ENCODE measurements around the gene C10orf95. TPM values are rescaled to one million over a fixed set of nuclear protein-coding genes. Genes with fewer than 3 reads are reported as not detected.

C10orf95 gene
- total RNA-seq, 1 donor from 2014 or later = not detected

DNA sequence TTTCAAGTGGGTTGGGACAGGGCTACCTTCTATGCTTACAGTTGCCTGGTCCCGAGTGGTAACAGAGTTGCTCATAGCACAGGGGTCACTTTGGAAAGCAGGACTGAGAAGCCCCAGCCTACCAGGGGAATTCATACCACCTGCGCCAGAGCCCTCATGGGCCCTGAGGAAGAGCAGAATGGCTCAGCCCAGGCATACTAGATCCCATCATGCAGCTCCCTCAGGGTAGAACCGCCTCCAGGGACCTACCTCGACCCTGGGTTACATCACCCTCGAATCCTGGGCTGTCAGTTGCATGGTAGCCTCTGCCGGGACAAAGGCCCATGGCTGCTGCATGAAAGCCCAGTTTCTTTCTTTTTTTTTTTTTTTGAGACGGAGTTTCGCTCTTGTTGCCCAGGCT lies 21.9 kb downstream of the C10orf95 start:
- Mint-ChIP-seq H3K4me1 (peaks cover 5% of the 10 kb centered on the region), H3K27me3 (ENCODE audit: low read depth) (no peaks in the 10 kb centered on the region), H3K4me3 (no peak overlapping the region), H3K27ac (no peak overlapping the region), H3K9me3 (no peaks in the 10 kb centered on the region), H3K36me3 (no peaks in the 10 kb centered on the region)
- TF ChIP-seq, protein P1, sequence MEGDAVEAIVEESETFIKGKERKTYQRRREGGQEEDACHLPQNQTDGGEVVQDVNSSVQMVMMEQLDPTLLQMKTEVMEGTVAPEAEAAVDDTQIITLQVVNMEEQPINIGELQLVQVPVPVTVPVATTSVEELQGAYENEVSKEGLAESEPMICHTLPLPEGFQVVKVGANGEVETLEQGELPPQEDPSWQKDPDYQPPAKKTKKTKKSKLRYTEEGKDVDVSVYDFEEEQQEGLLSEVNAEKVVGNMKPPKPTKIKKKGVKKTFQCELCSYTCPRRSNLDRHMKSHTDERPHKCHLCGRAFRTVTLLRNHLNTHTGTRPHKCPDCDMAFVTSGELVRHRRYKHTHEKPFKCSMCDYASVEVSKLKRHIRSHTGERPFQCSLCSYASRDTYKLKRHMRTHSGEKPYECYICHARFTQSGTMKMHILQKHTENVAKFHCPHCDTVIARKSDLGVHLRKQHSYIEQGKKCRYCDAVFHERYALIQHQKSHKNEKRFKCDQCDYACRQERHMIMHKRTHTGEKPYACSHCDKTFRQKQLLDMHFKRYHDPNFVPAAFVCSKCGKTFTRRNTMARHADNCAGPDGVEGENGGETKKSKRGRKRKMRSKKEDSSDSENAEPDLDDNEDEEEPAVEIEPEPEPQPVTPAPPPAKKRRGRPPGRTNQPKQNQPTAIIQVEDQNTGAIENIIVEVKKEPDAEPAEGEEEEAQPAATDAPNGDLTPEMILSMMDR (IDR thresholded peaks at IDR 0.05; ENCODE audit: unreplicated experiment) = no peak
- no peak for DNase-seq (ENCODE audit: low spot score in 2 of 2, unreplicated experiment in 2 of 2)

DNA sequence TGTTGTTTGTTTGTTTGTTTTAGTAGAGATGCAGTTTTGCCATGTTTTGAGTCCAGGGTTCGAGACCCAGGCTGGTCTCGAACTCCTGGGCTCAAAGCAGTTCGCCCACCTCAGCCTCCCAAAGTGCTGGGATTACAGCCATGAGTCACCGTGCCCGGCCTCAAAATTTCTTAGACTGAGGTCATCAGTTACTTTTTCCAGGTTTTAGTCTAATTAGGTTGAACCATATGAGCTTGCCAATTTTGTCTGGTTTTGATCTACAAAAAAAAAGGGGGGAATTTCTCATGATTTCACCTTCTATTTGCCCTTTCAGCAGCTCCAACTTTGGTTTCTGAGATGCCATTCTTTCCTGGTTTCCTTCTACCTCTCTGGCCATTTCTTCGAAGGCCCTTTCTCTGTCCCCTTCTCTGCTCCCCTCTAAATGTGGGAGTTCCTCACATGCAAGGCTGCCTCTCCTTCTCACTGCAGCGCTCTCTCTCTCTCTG lies 24.5 kb downstream of the C10orf95 start:
- no peaks in the 10 kb centered on the region for H3K9me3 Mint-ChIP-seq
- H3K27me3 Mint-ChIP-seq (ENCODE audit: low read depth) = no peaks in the 10 kb centered on the region
- TF ChIP-seq, protein P1 (IDR thresholded peaks at IDR 0.05; ENCODE audit: unreplicated experiment) = no peak
- no peak overlapping the region for H3K4me3 Mint-ChIP-seq
- peaks cover 16% of the 10 kb centered on the region for H3K4me1 Mint-ChIP-seq
- DNase-seq (ENCODE audit: low spot score in 2 of 2, unreplicated experiment in 2 of 2) = no peak
- no peaks in the 10 kb centered on the region for H3K36me3 Mint-ChIP-seq
- no peak overlapping the region for H3K27ac Mint-ChIP-seq

DNA sequence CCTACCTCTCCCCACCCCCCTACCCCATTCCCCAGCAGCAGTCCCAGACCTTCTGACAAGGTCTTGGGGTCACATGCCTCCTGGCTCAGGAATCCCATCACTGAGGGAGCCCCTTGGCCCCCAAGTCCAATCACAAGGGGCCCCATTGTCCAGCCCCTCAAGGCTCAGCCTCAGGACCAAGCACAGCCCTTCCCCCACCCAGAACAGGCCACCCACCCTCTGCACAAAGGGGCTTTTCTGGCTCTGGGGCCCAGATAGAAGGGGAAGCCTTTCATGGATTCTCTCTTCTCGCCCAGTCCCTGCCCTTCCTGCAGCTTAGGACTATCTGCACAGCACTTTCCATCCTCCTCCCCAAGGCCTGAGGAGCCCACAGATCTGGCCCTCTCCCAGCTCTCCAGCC lies 25.9 kb downstream of the C10orf95 start:
- H3K9me3 Mint-ChIP-seq = no peaks in the 10 kb centered on the region
- no peaks in the 10 kb centered on the region for H3K27me3 Mint-ChIP-seq (ENCODE audit: low read depth)
- DNase-seq (ENCODE audit: low spot score in 2 of 2, unreplicated experiment in 2 of 2) = no peak
- no peaks in the 10 kb centered on the region for H3K36me3 Mint-ChIP-seq
- peaks cover 18% of the 10 kb centered on the region for H3K4me1 Mint-ChIP-seq
- H3K4me3 Mint-ChIP-seq = no peak overlapping the region
- no peak overlapping the region for H3K27ac Mint-ChIP-seq
- TF ChIP-seq, protein P1 (IDR thresholded peaks at IDR 0.05; ENCODE audit: unreplicated experiment) = no peak

DNA sequence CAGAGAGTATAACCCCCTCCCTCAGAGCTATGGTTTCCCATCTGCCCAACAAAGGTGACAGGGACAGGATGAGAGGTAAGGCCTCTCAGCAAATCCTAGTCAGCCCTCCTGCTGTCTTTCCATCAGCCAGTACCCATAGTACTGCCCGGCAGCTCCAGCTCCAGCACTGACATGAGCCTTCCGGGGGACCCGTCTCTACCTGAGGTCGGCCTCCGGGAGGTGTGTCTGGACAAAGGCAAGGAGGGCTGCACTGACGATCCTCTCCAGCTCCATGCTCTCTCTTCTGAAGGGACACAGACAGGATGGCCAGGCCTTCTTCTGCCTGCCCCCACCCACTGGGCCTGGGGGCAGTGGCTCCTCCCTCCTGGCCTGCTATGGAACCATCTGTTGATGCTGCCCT lies 26.4 kb downstream of the C10orf95 start:
- Mint-ChIP-seq H3K4me1 (peaks cover 21% of the 10 kb centered on the region), H3K9me3 (no peaks in the 10 kb centered on the region), H3K27ac (no peak overlapping the region), H3K36me3 (no peaks in the 10 kb centered on the region), H3K27me3 (ENCODE audit: low read depth) (no peaks in the 10 kb centered on the region), H3K4me3 (no peak overlapping the region)
- TF ChIP-seq, protein P1 (IDR thresholded peaks at IDR 0.05; ENCODE audit: unreplicated experiment) = no peak
- DNase-seq (ENCODE audit: low spot score in 2 of 2, unreplicated experiment in 2 of 2) = no peak

DNA sequence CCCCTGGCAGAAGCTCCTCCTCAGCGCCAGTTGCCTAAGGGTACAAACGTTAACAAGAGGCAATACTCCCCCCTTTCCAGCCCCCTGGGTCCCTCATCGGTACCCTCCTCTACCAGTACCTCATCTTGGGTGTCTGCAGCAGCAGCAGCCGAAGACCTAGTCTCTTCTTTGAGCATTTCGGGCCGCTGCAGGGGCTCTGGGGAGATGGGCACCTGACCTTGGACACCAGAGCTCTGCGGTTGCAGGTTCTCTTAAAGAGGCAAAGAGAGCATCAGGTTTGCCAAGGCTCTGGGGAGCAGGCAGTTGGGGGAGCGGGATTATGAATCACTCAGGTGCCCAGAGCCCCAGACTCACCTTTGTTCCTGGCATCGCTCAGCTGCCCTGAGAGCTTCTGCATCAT lies 27.2 kb downstream of the C10orf95 start:
- Mint-ChIP-seq H3K36me3 (no peaks in the 10 kb centered on the region), H3K4me1 (peaks cover 28% of the 10 kb centered on the region), H3K9me3 (no peaks in the 10 kb centered on the region), H3K27me3 (ENCODE audit: low read depth) (peaks cover 5% of the 10 kb centered on the region), H3K4me3 (no peak overlapping the region), H3K27ac (no peak overlapping the region)
- TF ChIP-seq, protein P1 (IDR thresholded peaks at IDR 0.05; ENCODE audit: unreplicated experiment) = no peak
- no peak for DNase-seq (ENCODE audit: low spot score in 2 of 2, unreplicated experiment in 2 of 2)

Measured in mesothelial cell of epicardium (in vitro differentiated cells).